Pancreas (tissue), 10 donors: Measurements from ENCODE around the gene PPP1R15B. TPM values are rescaled to one million over a fixed set of nuclear protein-coding genes. Genes with fewer than 3 reads are reported as not detected.
"Not testable (repeated sequence)": the region's sequence is repeated elsewhere in the genome, so short reads cannot be mapped to it uniquely, and the experiment has no call there.

Experiments used
- ATAC-seq, 4 donors: fragments of 200-7000 bp; cut with Tn5 transposase; one replicate each; pipeline versions ENCODE4 v1.8.0 to v1.9.1; 2020; ENCODE audit warnings: mild to moderate bottlenecking in 4 of 4, moderate library complexity in 4 of 4
- DNase-seq, 6 donors: peaks; one replicate each; pipeline ENCODE4 v3.0.0-alpha.2; 2020
- FAIRE-seq: peaks from 2 replicates; lab custom pipeline; 2012; peaks lifted over from hg19 to GRCh38; lab: Jason Lieb, UNC
- H3K27ac ChIP-seq, 4 donors: fragments of 200-600 bp; sonication (generic); 1 replicate in 3 of 4; 2 replicates in 1 of 4; pipeline versions ENCODE4 v1.5.0 to v1.8.0; 2020
- H3K27me3 ChIP-seq, 4 donors: fragments of 200-600 bp; one replicate each; pipeline ENCODE4 v1.8.0; 2021
- H3K36me3 ChIP-seq, 3 donors: fragments of 200-600 bp; sonication (generic) in 1 of 3; one replicate each; pipeline versions ENCODE4 v1.5.0 to v1.8.0; 2020 to 2021
- H3K4me1 ChIP-seq, 3 donors: fragments of 200-600 bp; one replicate each; pipeline ENCODE4 v1.8.0; 2021
- H3K4me3 ChIP-seq, 4 donors: fragments of 200-600 bp; sonication (generic) in 2 of 4; one replicate each; pipeline versions ENCODE4 v1.5.0 to v1.8.0; 2020 to 2021
- H3K9me3 ChIP-seq, 4 donors: fragments of 200-600 bp; one replicate each; pipeline ENCODE4 v1.8.0; 2021
- CTCF ChIP-seq, 4 donors: fragments of 200-600 bp; sonication (generic) in 3 of 4; IDR thresholded peaks; one replicate each; pipeline versions ENCODE4 v1.5.0 to v1.8.0; 2021; ENCODE audit warnings: antibody characterized with exemption in 4 of 4
- WGBS, 2 donors: extraction: QIAGEN DNeasy Blood & Tissue Kit; methylation state at CpG; one replicate each; pipeline ENCODE4 v1.1.7; 2013; 5-methylcytosine and 5-hydroxymethylcytosine counted together
- intact Hi-C, 3 donors: fragments of 100-400 bp; cut with DNase I; formaldehyde crosslinking; loops; one replicate each; pipeline versions ENCODE4 v1.11.1 to v1.14.2; 2022
- polyA plus RNA-seq, 2 donors: library from polyadenylated mRNA; stranded (reverse); fragments of 200-250 nt; gene quantifications; one replicate each; pipeline ENCODE4 v1.2.3, GENCODE V29; 2013
- total RNA-seq, 6 donors: library from RNA; stranded (reverse); fragmentation: NEBNext Ultra II Directional in 4 of 6; extraction: Animal tissue kit (Norgen Biotek cat#: 25700) in 4 of 6; gene quantifications; one replicate each; pipeline versions ENCODE4 v1.2.1 to v1.2.4, GENCODE V29; 2021 to 2023
- donor health status: healthy with polysubstance abuse.
- donor health status: DM: no; HTN: no; CAD: no; lungs with moderate emphysema.
- donor health status: DM: no; HTN: no; CAD: no.
- donor health status: control.
- donor health status: control.
- donor health status: Bipolar disorder and iron deficiency.
- donor health status: DM: yes; HTN: yes; CAD: no.
- donor health status: DM: no; HTN: no; CAD: no.
- donor health status: DM: no; HTN: no; CAD: no.
- donor health status: DM: yes; HTN: yes; CAD: no.

PPP1R15B gene
- total and polyA plus RNA-seq, 8 donors = 7.8 to 47.9 (median 21.5) TPM

DNA sequence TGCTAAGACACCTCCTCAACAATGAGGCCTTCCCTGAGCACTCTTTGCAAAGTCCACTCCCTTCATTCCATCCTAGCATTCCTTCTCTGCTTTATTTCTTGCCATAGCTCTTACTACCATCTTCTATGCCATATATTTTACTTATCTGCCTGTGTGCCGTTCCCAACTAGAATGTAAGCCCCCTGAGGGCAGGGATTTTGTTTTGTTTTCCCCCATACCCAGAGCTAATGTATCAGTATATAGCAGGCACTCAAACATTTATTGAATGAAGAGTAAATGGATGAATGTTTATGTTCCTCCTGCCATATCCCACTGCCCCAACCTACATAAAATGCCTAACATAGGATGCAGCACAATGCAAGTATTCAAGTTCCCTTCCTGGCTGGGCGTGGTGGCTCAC is 14.9 kb upstream of the PPP1R15B start:
- no peak for TF ChIP-seq CTCF (IDR thresholded peaks at IDR 0.05)
- peaks cover 0 to 10% (median 7%) of the 10 kb centered on the region in 3 donors for H3K36me3 ChIP-seq
- no peak overlapping the region for H3K4me3 ChIP-seq
- no peak overlapping the region for H3K27ac ChIP-seq
- H3K4me1 ChIP-seq = no peaks in the 10 kb centered on the region
- ATAC-seq (no peak), FAIRE-seq (no peak), DNase-seq (no peak)
- no peaks in the 10 kb centered on the region for H3K9me3 ChIP-seq
- H3K27me3 ChIP-seq = no peaks in the 10 kb centered on the region
- intact Hi-C loops = no loop called here
- 95 to 96% methylated on average over 2 of the region's 2 CpGs for WGBS, 2 donors

GRCh38 chr1:204426035-204426436 is 14.4 kb upstream of the PPP1R15B start:
- no peaks in the 10 kb centered on the region for H3K9me3 ChIP-seq
- FAIRE-seq (no peak), DNase-seq (no peak), ATAC-seq (peak in 1 of 4 donors; percentile 28)
- no peaks in the 10 kb centered on the region for H3K27me3 ChIP-seq
- H3K36me3 ChIP-seq = peaks cover 0 to 10% (median 7%) of the 10 kb centered on the region in 3 donors
- intact Hi-C loops = no loop called here
- WGBS, 2 donors = 92% methylated on average over 5 of the region's 5 CpGs
- H3K4me3 ChIP-seq = no peak overlapping the region
- no peak for TF ChIP-seq CTCF (IDR thresholded peaks at IDR 0.05)
- no peaks in the 10 kb centered on the region for H3K4me1 ChIP-seq
- H3K27ac ChIP-seq = no peak overlapping the region

DNA sequence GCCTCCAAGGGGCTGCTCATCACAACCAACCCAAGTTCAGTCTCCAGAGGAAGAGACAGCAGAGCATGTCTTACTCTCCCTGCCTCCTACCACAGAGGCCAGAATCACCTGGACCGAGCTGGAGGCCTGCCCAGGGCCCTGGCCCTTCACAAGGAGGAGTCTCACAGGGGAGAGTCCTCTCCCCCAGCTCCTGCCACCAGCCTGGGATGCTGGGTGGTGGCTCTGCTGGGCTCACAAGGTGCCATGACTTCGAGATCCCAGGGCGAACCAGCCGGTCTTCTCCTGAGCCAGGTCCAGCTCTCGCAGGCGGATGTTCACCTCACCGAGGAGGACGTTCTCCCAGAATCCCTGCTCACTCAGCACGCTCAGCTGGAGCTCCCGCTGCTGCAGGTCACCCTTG is 13.0 kb upstream of the PPP1R15B start:
- Histone ChIP-seq H3K9me3 (no peaks in the 10 kb centered on the region), H3K27me3 (no peaks in the 10 kb centered on the region), H3K27ac (no peak overlapping the region), H3K36me3 (peaks cover 0 to 10% (median 7%) of the 10 kb centered on the region in 3 donors), H3K4me3 (no peak overlapping the region), H3K4me1 (peaks cover 0 to 3% (median 0%) of the 10 kb centered on the region in 3 donors)
- TF ChIP-seq CTCF (IDR thresholded peaks at IDR 0.05) = no peak
- intact Hi-C loops = no loop called here
- no peak for DNase-seq
- no peak for FAIRE-seq
- 92 to 94% methylated on average over 10 of the region's 10 CpGs for WGBS, 2 donors
- no peak for ATAC-seq

- peaks cover 0 to 10% (median 7%) of the 10 kb centered on the region in 3 donors for H3K36me3 ChIP-seq
- H3K9me3 ChIP-seq, DNase-seq, intact Hi-C loops, H3K27ac ChIP-seq, H3K27me3 ChIP-seq, FAIRE-seq, H3K4me3 ChIP-seq, ATAC-seq: not testable (repeated sequence)
- 92 to 96% methylated on average over 8 of the region's 8 CpGs for WGBS, 2 donors
- peaks cover 14 to 26% (median 22%) of the 10 kb centered on the region in 3 donors for H3K4me1 ChIP-seq
Observed at GRCh38 chr1:204422061-204422705, 10.6 kb upstream of the PPP1R15B start.

- Histone ChIP-seq H3K27ac (no peak overlapping the region), H3K36me3 (peaks cover 0 to 10% (median 7%) of the 10 kb centered on the region in 3 donors), H3K4me3 (no peak overlapping the region), H3K9me3 (no peaks in the 10 kb centered on the region), H3K4me1 (peaks cover 14 to 28% (median 24%) of the 10 kb centered on the region in 3 donors), H3K27me3 (no peaks in the 10 kb centered on the region)
- no peak for TF ChIP-seq CTCF (IDR thresholded peaks at IDR 0.05)
- WGBS, 2 donors = 96 to 100% methylated on average over 1 of the region's 1 CpG
- no peak for DNase-seq
- FAIRE-seq = no peak
- intact Hi-C loops = no loop called here
- no peak for ATAC-seq
Observed at GRCh38 chr1:204421441-204421840, 9.8 kb upstream of the PPP1R15B start.
